Measurements from ENCODE around the gene LOXL1. TPM values are rescaled to one million over a fixed set of nuclear protein-coding genes. Genes with fewer than 3 reads are reported as not detected.

The LOXL1 gene
- total and polyA plus RNA-seq, 2 donors (not counting 1 experiment from before 2014, with no cell fraction given) = 0.21 to 0.49 TPM

DNA sequence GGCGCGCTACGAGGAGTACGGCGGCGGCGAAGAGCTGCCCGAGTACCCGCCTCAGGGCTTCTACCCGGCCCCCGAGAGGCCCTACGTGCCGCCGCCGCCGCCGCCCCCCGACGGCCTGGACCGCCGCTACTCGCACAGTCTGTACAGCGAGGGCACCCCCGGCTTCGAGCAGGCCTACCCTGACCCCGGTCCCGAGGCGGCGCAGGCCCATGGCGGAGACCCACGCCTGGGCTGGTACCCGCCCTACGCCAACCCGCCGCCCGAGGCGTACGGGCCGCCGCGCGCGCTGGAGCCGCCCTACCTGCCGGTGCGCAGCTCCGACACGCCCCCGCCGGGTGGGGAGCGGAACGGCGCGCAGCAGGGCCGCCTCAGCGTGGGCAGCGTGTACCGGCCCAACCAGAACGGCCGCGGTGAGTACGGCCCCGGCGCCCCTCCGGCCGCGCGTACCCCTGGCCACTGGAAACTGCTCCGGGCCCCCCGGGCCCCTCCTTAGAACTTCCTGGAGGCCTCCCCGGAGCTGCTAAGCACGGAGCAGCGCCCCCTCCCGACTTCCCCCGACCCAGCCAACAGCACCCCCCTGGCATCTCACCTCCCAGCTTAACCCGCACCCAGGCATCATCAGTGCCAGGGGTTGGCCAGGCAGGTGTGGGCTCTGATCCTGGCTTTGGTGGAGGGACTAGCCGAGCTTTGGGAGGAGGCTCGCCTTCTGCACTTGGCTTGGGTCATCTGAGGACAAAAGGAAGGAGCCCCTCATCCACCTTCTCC is 1.4 kb downstream of the LOXL1 start:
- peak overlapping the region; percentile 82 for H2AFZ ChIP-seq (ENCODE audit: insufficient read depth, low read depth, low read length, poor library complexity, severe bottlenecking)
- peak; percentile 89 for ATAC-seq (ENCODE audit: low read depth)
- peaks cover 0 to 5% (median 0%) of the 10 kb centered on the region in 3 donors for H3K9me3 ChIP-seq (ENCODE audit: control extremely low read depth in 1 of 3, control insufficient read depth in 2 of 3, insufficient read depth in 1 of 3, low read length in 2 of 3)
- no peaks in the 10 kb centered on the region for H3K9me3 Mint-ChIP-seq (ENCODE audit: insufficient read depth)
- no peak overlapping the region for H3K27ac Mint-ChIP-seq
- WGBS (ENCODE audit: insufficient coverage) = under 1% methylated on average over 71 of the region's 78 CpGs
- H3K79me2 ChIP-seq (ENCODE audit: control insufficient read depth, insufficient read depth, low read length) = no peaks in the 10 kb centered on the region
- H3K4me3 Mint-ChIP-seq = peak overlapping the region; percentile 74
- H3K36me3 ChIP-seq (replicated peaks in 1 of 2; ENCODE audit: control extremely low read depth in 1 of 2, control insufficient read depth in 1 of 2, extremely low read depth in 1 of 2, insufficient read depth in 2 of 2, low read length in 1 of 2) = no peaks in the 10 kb centered on the region
- peak overlapping the region; percentile 78 for H3K4me2 ChIP-seq (replicated peaks; ENCODE audit: low read depth, low read length, poor library complexity, severe bottlenecking)
- peaks cover 6 to 11% of the 10 kb centered on the region in 2 donors for H3K4me1 ChIP-seq (ENCODE audit: control insufficient read depth in 2 of 2, insufficient read depth in 2 of 2, low read length in 2 of 2)
- intact Hi-C loops (cut with micrococcal nuclease) = no loop called here
- POLR2A ChIA-PET = interaction anchor here (0.6 kb wide), 1 partner anchor 61 kb away, joined by 3 read pairs; no protein-coding TSS in a partner anchor
- peaks cover 10% of the 10 kb centered on the region for H3K4me1 Mint-ChIP-seq
- peak overlapping the region in 3 of 5 experiments; percentile 50 to 65 (median 56) for H3K4me3 ChIP-seq (ENCODE audit: control extremely low read depth in 1 of 5, extremely low read depth in 1 of 5, insufficient read depth in 1 of 5, low read depth in 2 of 5, low read length in 4 of 5)
- H4K20me1 ChIP-seq (ENCODE audit: control insufficient read depth, insufficient read depth, low read length, poor library complexity, severe bottlenecking) = no peaks in the 10 kb centered on the region
- H3K27ac ChIP-seq (ENCODE audit: low read length in 2 of 2) = peak overlapping the region in 1 of 2 donors; percentile 39
- CTCF ChIA-PET = interaction anchor here (0.8 to 2.6 kb wide), 10 partner anchors 9 to 54 kb away, joined by 3 to 8 read pairs (median 3); no protein-coding TSS in a partner anchor
- H3K27me3 ChIP-seq (replicated peaks in 1 of 4; ENCODE audit: control extremely low read depth in 1 of 4, control insufficient read depth in 3 of 4, insufficient read depth in 4 of 4, low read length in 3 of 4) = peaks cover 0 to 54% (median 16%) of the 10 kb centered on the region in 4 experiments
- peak overlapping the region; percentile 62 for H3K9ac ChIP-seq (ENCODE audit: low read length)
- H3K27me3 Mint-ChIP-seq = peaks cover 31% of the 10 kb centered on the region
- TF ChIP-seq CTCF (IDR thresholded peaks at IDR 0.05) = peak; percentile 78
- no peak for TF ChIP-seq EZH2 (IDR thresholded peaks at IDR 0.05; ENCODE audit: borderline replicate concordance, insufficient read depth, low read depth, low read length, poor library complexity, severe bottlenecking)
- peak; percentile 82 for DNase-seq

DNA sequence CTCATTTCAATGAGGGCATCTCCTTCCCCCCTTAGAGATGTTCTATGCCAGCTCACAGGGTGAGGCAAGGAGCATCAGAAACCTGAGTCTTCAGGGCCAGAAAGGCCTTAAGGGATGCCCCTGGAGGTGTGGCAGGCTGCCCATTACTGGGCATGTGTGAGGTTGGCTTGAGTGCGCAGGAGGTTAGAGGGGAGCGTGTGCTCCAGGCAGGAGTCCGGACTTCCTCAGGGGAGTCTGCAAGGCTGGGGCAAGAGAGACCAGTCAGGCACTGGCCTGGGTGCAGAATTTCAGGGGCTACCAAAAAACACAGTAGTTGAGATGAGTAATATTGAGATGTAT is 1.9 kb downstream of the LOXL1 start:
- Histone ChIP-seq H3K36me3 (replicated peaks in 1 of 2; ENCODE audit: control extremely low read depth in 1 of 2, control insufficient read depth in 1 of 2, extremely low read depth in 1 of 2, insufficient read depth in 2 of 2, low read length in 1 of 2) (no peaks in the 10 kb centered on the region), H3K9me3 (ENCODE audit: control extremely low read depth in 1 of 3, control insufficient read depth in 2 of 3, insufficient read depth in 1 of 3, low read length in 2 of 3) (peaks cover 0 to 5% (median 0%) of the 10 kb centered on the region in 3 donors), H3K4me2 (replicated peaks; ENCODE audit: low read depth, low read length, poor library complexity, severe bottlenecking) (peak overlapping the region; percentile 78), H4K20me1 (ENCODE audit: control insufficient read depth, insufficient read depth, low read length, poor library complexity, severe bottlenecking) (no peaks in the 10 kb centered on the region), H3K27me3 (replicated peaks in 1 of 4; ENCODE audit: control extremely low read depth in 1 of 4, control insufficient read depth in 3 of 4, insufficient read depth in 4 of 4, low read length in 3 of 4) (peaks cover 0 to 57% (median 16%) of the 10 kb centered on the region in 4 experiments), H3K27ac (ENCODE audit: low read length in 2 of 2) (no peak overlapping the region), H3K4me1 (ENCODE audit: control insufficient read depth in 2 of 2, insufficient read depth in 2 of 2, low read length in 2 of 2) (peaks cover 6 to 11% of the 10 kb centered on the region in 2 donors), H2AFZ (ENCODE audit: insufficient read depth, low read depth, low read length, poor library complexity, severe bottlenecking) (peak overlapping the region; percentile 82), H3K79me2 (ENCODE audit: control insufficient read depth, insufficient read depth, low read length) (no peaks in the 10 kb centered on the region), H3K4me3 (ENCODE audit: control extremely low read depth in 1 of 5, extremely low read depth in 1 of 5, insufficient read depth in 1 of 5, low read depth in 2 of 5, low read length in 4 of 5) (peak overlapping the region in 2 of 5 experiments; percentile 50 to 56), H3K9ac (ENCODE audit: low read length) (peak overlapping the region; percentile 62)
- H3K27ac Mint-ChIP-seq = no peak overlapping the region
- no peak for DNase-seq
- ChIA-PET CTCF (interaction anchor here (0.8 to 2.6 kb wide), 8 partner anchors 13 to 54 kb away, joined by 3 to 8 read pairs (median 4); no protein-coding TSS in a partner anchor), POLR2A (interaction anchor here (0.6 kb wide), 1 partner anchor 60 kb away, joined by 3 read pairs; no protein-coding TSS in a partner anchor)
- peak overlapping the region; percentile 74 for H3K4me3 Mint-ChIP-seq
- no peaks in the 10 kb centered on the region for H3K9me3 Mint-ChIP-seq (ENCODE audit: insufficient read depth)
- peaks cover 10% of the 10 kb centered on the region for H3K4me1 Mint-ChIP-seq
- ATAC-seq (ENCODE audit: low read depth) = no peak
- TF ChIP-seq CTCF (IDR thresholded peaks at IDR 0.05) = no peak
- no peak for TF ChIP-seq EZH2 (IDR thresholded peaks at IDR 0.05; ENCODE audit: borderline replicate concordance, insufficient read depth, low read depth, low read length, poor library complexity, severe bottlenecking)
- intact Hi-C loops (cut with micrococcal nuclease) = no loop called here
- 87% methylated on average over 3 of the region's 3 CpGs for WGBS (ENCODE audit: insufficient coverage)
- H3K27me3 Mint-ChIP-seq = peaks cover 31% of the 10 kb centered on the region

Measured in B cell (primary cell).